ENCODE measurements around the gene PIK3R5.

- no peak for TF ChIP-seq CTCF (IDR thresholded peaks at IDR 0.05)
- no peak for TF ChIP-seq POLR2A (IDR thresholded peaks at IDR 0.05)
Measured at GRCh38 chr17:8921147-8921546, 44.4 kb downstream of the PIK3R5 start.
